Breast epithelium (tissue), 3 donors: Measurements from ENCODE around the gene ILK.

Source experiments
- POLR2A ChIP-seq: fragments of 450-650 bp; IDR thresholded peaks from one replicate; pipeline ENCODE4 v1.6.1; 2016; ENCODE audit warnings: antibody characterized with exemption, mild to moderate bottlenecking, moderate library complexity
- POLR2AphosphoS5 ChIP-seq, 3 donors: sonication (generic); formaldehyde crosslinking; IDR thresholded peaks; one replicate each; pipeline ENCODE4 v1.6.1; 2017; ENCODE audit warnings: antibody characterized with exemption in 3 of 3
- TF ChIP-seq, protein P1 (sequence below), 3 donors: fragments of 450-650 bp; IDR thresholded peaks; one replicate each; pipeline ENCODE4 v1.5.1; 2016 to 2017; ENCODE audit warnings: antibody characterized with exemption in 3 of 3, mild to moderate bottlenecking in 3 of 3, moderate library complexity in 3 of 3

DNA sequence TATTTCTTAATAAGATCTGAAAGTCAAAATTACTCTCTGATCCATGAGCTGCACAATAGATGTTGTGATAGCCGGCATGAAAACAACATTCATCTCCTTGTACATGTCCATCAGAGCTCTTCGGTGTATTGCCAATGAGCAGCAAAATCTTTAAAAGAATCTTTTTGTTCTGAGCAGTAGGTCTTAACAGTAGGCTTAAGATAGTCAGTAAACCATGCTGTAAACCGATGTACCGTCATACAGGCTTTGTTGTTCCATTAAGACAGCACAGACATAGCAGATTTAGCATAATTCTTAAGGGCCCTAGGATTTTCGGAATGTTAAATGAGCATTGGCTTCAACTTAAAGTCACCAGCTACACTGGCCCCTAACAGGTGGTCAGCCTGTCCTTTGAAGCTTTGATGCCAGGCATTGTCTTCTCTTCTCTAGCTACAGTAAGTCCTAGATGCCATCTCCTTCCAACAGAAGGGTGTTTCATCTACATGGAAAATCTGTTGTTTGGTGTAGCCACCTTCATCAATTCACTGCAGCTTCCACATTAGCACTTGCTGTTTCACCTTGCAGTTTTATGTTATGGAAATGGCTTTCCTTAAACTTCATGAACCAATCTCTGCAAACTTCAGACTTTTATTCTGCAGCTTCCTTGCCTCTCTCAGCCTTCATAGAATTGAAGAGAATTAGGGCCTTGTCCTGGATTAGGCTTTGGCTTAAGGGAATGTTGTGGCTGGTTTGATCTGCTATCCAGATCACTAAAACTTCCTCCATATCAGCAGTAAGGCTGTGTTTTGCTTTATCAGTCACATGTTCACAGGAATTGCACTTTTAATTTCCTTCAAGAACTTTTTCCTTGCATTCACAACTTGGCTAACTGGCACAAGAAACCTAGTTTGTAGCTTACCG is 28.5 kb upstream of the ILK start:
- TF ChIP-seq, protein P1, sequence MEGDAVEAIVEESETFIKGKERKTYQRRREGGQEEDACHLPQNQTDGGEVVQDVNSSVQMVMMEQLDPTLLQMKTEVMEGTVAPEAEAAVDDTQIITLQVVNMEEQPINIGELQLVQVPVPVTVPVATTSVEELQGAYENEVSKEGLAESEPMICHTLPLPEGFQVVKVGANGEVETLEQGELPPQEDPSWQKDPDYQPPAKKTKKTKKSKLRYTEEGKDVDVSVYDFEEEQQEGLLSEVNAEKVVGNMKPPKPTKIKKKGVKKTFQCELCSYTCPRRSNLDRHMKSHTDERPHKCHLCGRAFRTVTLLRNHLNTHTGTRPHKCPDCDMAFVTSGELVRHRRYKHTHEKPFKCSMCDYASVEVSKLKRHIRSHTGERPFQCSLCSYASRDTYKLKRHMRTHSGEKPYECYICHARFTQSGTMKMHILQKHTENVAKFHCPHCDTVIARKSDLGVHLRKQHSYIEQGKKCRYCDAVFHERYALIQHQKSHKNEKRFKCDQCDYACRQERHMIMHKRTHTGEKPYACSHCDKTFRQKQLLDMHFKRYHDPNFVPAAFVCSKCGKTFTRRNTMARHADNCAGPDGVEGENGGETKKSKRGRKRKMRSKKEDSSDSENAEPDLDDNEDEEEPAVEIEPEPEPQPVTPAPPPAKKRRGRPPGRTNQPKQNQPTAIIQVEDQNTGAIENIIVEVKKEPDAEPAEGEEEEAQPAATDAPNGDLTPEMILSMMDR (IDR thresholded peaks at IDR 0.05): no peak
- TF ChIP-seq POLR2A (no peak), POLR2AphosphoS5 (IDR thresholded peaks at IDR 0.05) (no peak)
